HepG2 (cell line): ENCODE results near the gene AMIGO3. TPM values are rescaled to one million over a fixed set of nuclear protein-coding genes. Genes with fewer than 3 reads are reported as not detected.
A peak's percentile ranks its signal among the peaks of the same experiment; 100 is the strongest.

ENCODE experiments used
- BCL6 ChIP-seq: IDR thresholded peaks from 2 replicates; pipeline ENCODE4 v1.6.1; 2016; ENCODE audit warnings: missing genetic modification reagents, missing compliant biosample characterization
- CBFB ChIP-seq: sonication (generic); formaldehyde crosslinking; IDR thresholded peaks from 2 replicates; pipeline ENCODE4 v1.4.0; 2020; ENCODE audit warnings: missing genetic modification reagents
- CCAR2 ChIP-seq: fragments of 200-400 bp; formaldehyde crosslinking; optimal IDR thresholded peaks from 2 replicates; pipeline ENCODE3; 2018; ENCODE audit warnings: low read depth, mild to moderate bottlenecking, low read length, moderate library complexity
- CREBL2 ChIP-seq: sonication (generic); formaldehyde crosslinking; IDR thresholded peaks from 2 replicates; pipeline ENCODE4 v1.8.1; 2023; ENCODE audit warnings: missing genetic modification reagents, mild to moderate bottlenecking, borderline replicate concordance
- HNRNPL ChIP-seq: fragments of 200-400 bp; formaldehyde crosslinking; IDR thresholded peaks from 2 replicates; pipeline ENCODE4 v1.6.1; 2017; ENCODE audit warnings: mild to moderate bottlenecking, low read depth, low read length
- IRX3 ChIP-seq: sonication (generic); formaldehyde crosslinking; IDR thresholded peaks from 2 replicates; pipeline ENCODE4 v1.8.1; 2023; ENCODE audit warnings: mild to moderate bottlenecking, low read depth, missing genetic modification reagents, borderline replicate concordance
- LBX2 ChIP-seq: sonication (generic); formaldehyde crosslinking; IDR thresholded peaks from 2 replicates; pipeline ENCODE4 v1.5.0; 2020; ENCODE audit warnings: missing genetic modification reagents, mild to moderate bottlenecking, borderline replicate concordance
- NR2F1 ChIP-seq, 2 experiments: fragments of 450-650 bp in 1 of 2; formaldehyde crosslinking in 1 of 2; IDR thresholded peaks; 2 replicates each; pipeline versions ENCODE4 v1.5.0 to v1.6.1; 2016 to 2020; ENCODE audit warnings: mild to moderate bottlenecking in 1 of 2, missing compliant biosample characterization in 1 of 2, missing genetic modification reagents in 1 of 2, moderate library complexity in 1 of 2
- PCBP2 ChIP-seq: fragments of 200-400 bp; formaldehyde crosslinking; optimal IDR thresholded peaks from 2 replicates; pipeline ENCODE3; 2018; ENCODE audit warnings: low read length, low read depth; ENCODE audit not compliant: poor library complexity, severe bottlenecking
- RAD21 ChIP-seq: fragments of 450-650 bp; formaldehyde crosslinking; IDR thresholded peaks from 2 replicates; pipeline ENCODE4 v1.5.0; 2020; ENCODE audit warnings: mild to moderate bottlenecking
- RBM39 ChIP-seq: fragments of 200-400 bp; formaldehyde crosslinking; IDR thresholded peaks from one replicate; pipeline ENCODE4 v1.6.1; 2018; ENCODE audit warnings: antibody characterized with exemption, mild to moderate bottlenecking, low read depth, low read length; ENCODE audit not compliant: poor library complexity, severe bottlenecking
- SIN3B ChIP-seq: fragments of 150-350 bp; IDR thresholded peaks from 2 replicates; pipeline ENCODE4 v1.6.1; 2014; ENCODE audit warnings: low read length
- SOX13 ChIP-seq, 3 experiments: fragments of 450-650 bp in 1 of 3; sonication (generic) in 1 of 3; formaldehyde crosslinking in 1 of 3; IDR thresholded peaks in 2 of 3; conservative IDR thresholded peaks in 1 of 3; 2 replicates each; pipeline versions ENCODE4 v1.5.0 to v1.6.1; 2016 to 2020; ENCODE audit warnings: antibody characterized with exemption in 1 of 3, mild to moderate bottlenecking in 1 of 3, missing compliant biosample characterization in 1 of 3, missing genetic modification reagents in 1 of 3, moderate library complexity in 1 of 3
- SP4 ChIP-seq: sonication (generic); formaldehyde crosslinking; IDR thresholded peaks from 2 replicates; pipeline ENCODE4 v1.8.1; 2023; ENCODE audit warnings: mild to moderate bottlenecking, missing genetic modification reagents
- TARDBP ChIP-seq: sonication (generic); formaldehyde crosslinking; IDR thresholded peaks from 2 replicates; pipeline ENCODE4 v1.8.0; 2022; ENCODE audit warnings: mild to moderate bottlenecking, missing genetic modification reagents
- ZEB1 ChIP-seq: IDR thresholded peaks from 2 replicates; pipeline ENCODE4 v1.6.1; 2012; ENCODE audit warnings: mild to moderate bottlenecking, low read depth, inconsistent platforms; ENCODE audit not compliant: insufficient replicate concordance
- ZNF234 ChIP-seq: sonication (generic); formaldehyde crosslinking; conservative IDR thresholded peaks from 2 replicates; pipeline ENCODE4 v1.5.1; 2020; ENCODE audit warnings: mild to moderate bottlenecking, missing genetic modification reagents
- ZNF292 ChIP-seq: sonication (generic); formaldehyde crosslinking; IDR thresholded peaks from 2 replicates; pipeline ENCODE4 v1.8.1; 2022; ENCODE audit warnings: mild to moderate bottlenecking, low read depth, missing genetic modification reagents, borderline replicate concordance
- ZNF3 ChIP-seq: IDR thresholded peaks from 2 replicates; pipeline ENCODE4 v1.7.0; 2017; ENCODE audit warnings: inconsistent platforms
- ZNF337 ChIP-seq: sonication (generic); formaldehyde crosslinking; IDR thresholded peaks from 2 replicates; pipeline ENCODE4 v1.5.1; 2020; ENCODE audit warnings: missing genetic modification reagents, low read depth, mild to moderate bottlenecking, borderline replicate concordance
- ZNF367 ChIP-seq: sonication (generic); formaldehyde crosslinking; IDR thresholded peaks from 2 replicates; pipeline ENCODE4 v1.4.0; 2020; ENCODE audit warnings: missing genetic modification reagents, borderline replicate concordance
- ZNF747 ChIP-seq: sonication (generic); formaldehyde crosslinking; IDR thresholded peaks from 2 replicates; pipeline ENCODE4 v1.8.1; 2023; ENCODE audit warnings: missing genetic modification reagents, mild to moderate bottlenecking, borderline replicate concordance
- ZZZ3 ChIP-seq: sonication (generic); formaldehyde crosslinking; IDR thresholded peaks from 2 replicates; pipeline ENCODE4 v1.4.0; 2020; ENCODE audit warnings: missing genetic modification reagents, mild to moderate bottlenecking, borderline replicate concordance
- polyA plus RNA-seq, 8 experiments: library from polyadenylated mRNA; depleted of rRNA in 3 of 8; stranded (reverse) in 7 of 8; unstranded in 1 of 8; fragments of >200 nt; fragmentation: Illumina TruSeq in 4 of 8; extraction: Trizol in 4 of 8; gene quantifications; 2 replicates each; pipeline versions ENCODE4 v1.2.1 to v1.2.3, GENCODE V29; 2011 to 2016; ENCODE audit warnings: low read depth in 4 of 8, missing spikeins in 1 of 8, mixed read lengths in 1 of 8; ENCODE audit not compliant: insufficient read depth in 1 of 8
- total RNA-seq, 5 experiments: library from RNA; depleted of rRNA; stranded (reverse); fragments of >200 nt; fragmentation: Illumina TruSeq; extraction: Trizol; gene quantifications; 2 replicates each; pipeline ENCODE4 v1.2.3, GENCODE V29; 2016; ENCODE audit warnings: low read depth in 1 of 5
- TF ChIP-seq, protein P1 (sequence below): sonication (generic); formaldehyde crosslinking; IDR thresholded peaks from 2 replicates; pipeline ENCODE4 v1.9.0; 2022; ENCODE audit warnings: low read depth, missing genetic modification reagents
- TF ChIP-seq, protein P2 (sequence below): IDR thresholded peaks from 2 replicates; pipeline ENCODE4 v1.6.1; 2016; ENCODE audit warnings: mild to moderate bottlenecking

The AMIGO3 gene
- total and polyA plus RNA-seq, 2 of the 13 experiments (the other 11 are each of a cell fraction or from before 2014, with no cell fraction given), result 0.35 TPM; not detected in 1

DNA sequence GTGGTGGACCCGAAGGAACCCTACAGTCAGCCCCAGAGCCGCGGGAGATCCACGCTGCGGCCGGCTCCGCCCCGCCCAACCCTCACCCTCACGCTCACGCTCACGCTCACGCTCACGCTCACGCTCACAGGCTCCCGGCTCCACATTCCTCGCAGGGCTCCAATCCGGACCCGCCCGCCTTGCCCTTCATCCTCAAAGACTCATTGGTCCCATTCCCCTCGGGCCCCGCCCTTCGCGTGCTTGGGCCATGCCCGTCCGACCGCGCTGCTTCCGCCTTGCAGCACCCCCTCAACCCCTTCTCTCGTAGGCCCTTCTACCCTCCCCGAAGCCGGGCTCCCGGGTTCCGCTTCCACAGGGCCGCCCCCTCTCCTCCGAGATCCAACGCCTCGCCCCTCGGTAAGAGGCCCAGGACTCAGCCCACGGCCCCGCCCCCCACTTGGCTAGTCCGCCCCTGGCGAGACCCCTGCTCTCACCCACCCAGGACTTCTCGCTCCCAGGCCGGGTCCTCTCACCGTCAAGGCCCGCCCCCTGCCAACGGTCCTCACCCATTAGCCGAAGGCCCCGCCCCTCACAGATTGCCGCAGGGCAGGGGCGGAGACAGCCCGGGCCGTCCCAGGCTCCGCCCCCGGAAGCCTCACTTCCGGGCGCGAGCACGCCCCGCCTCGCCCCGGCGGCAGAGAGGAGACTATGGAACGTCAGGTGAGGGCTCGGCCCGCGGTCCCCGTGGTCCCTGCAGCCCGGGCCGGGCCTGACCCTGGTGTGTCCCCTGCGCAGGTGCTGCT is 45.6 kb downstream of the AMIGO3 start, which contains the start of gene APEH (continued):
- TF ChIP-seq, protein P1, sequence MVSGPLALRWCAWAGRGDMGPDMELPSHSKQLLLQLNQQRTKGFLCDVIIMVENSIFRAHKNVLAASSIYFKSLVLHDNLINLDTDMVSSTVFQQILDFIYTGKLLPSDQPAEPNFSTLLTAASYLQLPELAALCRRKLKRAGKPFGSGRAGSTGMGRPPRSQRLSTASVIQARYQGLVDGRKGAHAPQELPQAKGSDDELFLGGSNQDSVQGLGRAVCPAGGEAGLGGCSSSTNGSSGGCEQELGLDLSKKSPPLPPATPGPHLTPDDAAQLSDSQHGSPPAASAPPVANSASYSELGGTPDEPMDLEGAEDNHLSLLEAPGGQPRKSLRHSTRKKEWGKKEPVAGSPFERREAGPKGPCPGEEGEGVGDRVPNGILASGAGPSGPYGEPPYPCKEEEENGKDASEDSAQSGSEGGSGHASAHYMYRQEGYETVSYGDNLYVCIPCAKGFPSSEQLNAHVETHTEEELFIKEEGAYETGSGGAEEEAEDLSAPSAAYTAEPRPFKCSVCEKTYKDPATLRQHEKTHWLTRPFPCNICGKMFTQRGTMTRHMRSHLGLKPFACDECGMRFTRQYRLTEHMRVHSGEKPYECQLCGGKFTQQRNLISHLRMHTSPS (CRISPR knock-in tag), result peak; percentile 68; the same call in 1 of the 2 replicates
- 0 out of 2 replicates have a peak, but pooled peaks have one; percentile 22 for TF ChIP-seq IRX3 (CRISPR knock-in tag)
- TF ChIP-seq SIN3B, result no peak
- TF ChIP-seq LBX2 (CRISPR knock-in tag), result 0 out of 2 replicates have a peak, but pooled peaks have one; percentile 68
- TF ChIP-seq RBM39, result peak; percentile 45
- no peak for TF ChIP-seq ZNF367
- TF ChIP-seq RAD21 (CRISPR knock-in tag), result no peak
- peak; percentile 68 for TF ChIP-seq ZNF747
- TF ChIP-seq ZNF3, result no peak
- TF ChIP-seq ZNF292, result no peak; the same call in 1 of the 2 replicates
- TF ChIP-seq CBFB (CRISPR knock-in tag), result no peak
- TF ChIP-seq CREBL2 (CRISPR knock-in tag), result peak; percentile 40; the same call in 1 of the 2 replicates
- no peak for TF ChIP-seq SOX13 (IDR thresholded peaks at IDR 0.05)
- no peak for TF ChIP-seq SOX13 (CRISPR knock-in tag; conservative IDR thresholded peaks at IDR 0.05 in 1 of 2, IDR thresholded peaks at IDR 0.05 in 1 of 2)
- TF ChIP-seq ZZZ3 (CRISPR knock-in tag), result peak; percentile 33; the same call in 1 of the 2 replicates
- TF ChIP-seq SP4 (CRISPR knock-in tag), result peak; percentile 93
- no peak; the same call in 1 of the 2 replicates for TF ChIP-seq HNRNPL
- 0 out of 2 replicates have a peak, but pooled peaks have one; percentile 28 for TF ChIP-seq TARDBP (CRISPR knock-in tag)
- no peak for TF ChIP-seq ZNF234 (CRISPR knock-in tag)
- no peak for TF ChIP-seq NR2F1 (CRISPR knock-in tag; IDR thresholded peaks at IDR 0.05)
- no peak for TF ChIP-seq PCBP2
- TF ChIP-seq ZNF337 (CRISPR knock-in tag), result no peak
- no peak for TF ChIP-seq CCAR2
- no peak for TF ChIP-seq ZEB1
- TF ChIP-seq, protein P2, sequence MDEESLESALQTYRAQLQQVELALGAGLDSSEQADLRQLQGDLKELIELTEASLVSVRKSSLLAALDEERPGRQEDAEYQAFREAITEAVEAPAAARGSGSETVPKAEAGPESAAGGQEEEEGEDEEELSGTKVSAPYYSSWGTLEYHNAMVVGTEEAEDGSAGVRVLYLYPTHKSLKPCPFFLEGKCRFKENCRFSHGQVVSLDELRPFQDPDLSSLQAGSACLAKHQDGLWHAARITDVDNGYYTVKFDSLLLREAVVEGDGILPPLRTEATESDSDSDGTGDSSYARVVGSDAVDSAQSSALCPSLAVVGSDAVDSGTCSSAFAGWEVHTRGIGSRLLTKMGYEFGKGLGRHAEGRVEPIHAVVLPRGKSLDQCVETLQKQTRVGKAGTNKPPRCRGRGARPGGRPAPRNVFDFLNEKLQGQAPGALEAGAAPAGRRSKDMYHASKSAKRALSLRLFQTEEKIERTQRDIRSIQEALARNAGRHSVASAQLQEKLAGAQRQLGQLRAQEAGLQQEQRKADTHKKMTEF (CRISPR knock-in tag), result peak; percentile 74
- no peak for TF ChIP-seq BCL6 (CRISPR knock-in tag)
